Ascending aorta (tissue), 2 donors: ENCODE results near the gene AMBP. TPM values are rescaled to one million over a fixed set of nuclear protein-coding genes. Genes with fewer than 3 reads are reported as not detected.
A peak's percentile ranks its signal among the peaks of the same experiment; 100 is the strongest.

ENCODE experiments used
- DNase-seq, 2 donors: peaks; one replicate each; pipeline ENCODE4 v3.0.0-alpha.2; 2019; ENCODE audit warnings: low spot score in 2 of 2
- H3K27ac ChIP-seq, 2 donors: fragments of 200-600 bp; sonication (generic); one replicate each; pipeline ENCODE4 v1.5.1; 2016 to 2017; ENCODE audit warnings: mild to moderate bottlenecking in 1 of 2
- H3K27me3 ChIP-seq: fragments of 200-600 bp; sonication (generic); one replicate; pipeline ENCODE4 v1.5.1; 2017
- H3K36me3 ChIP-seq, 2 donors: fragments of 200-600 bp; sonication (generic); one replicate each; pipeline ENCODE4 v1.5.1; 2016
- H3K4me1 ChIP-seq, 2 donors: fragments of 200-600 bp; sonication (generic); one replicate each; pipeline ENCODE4 v1.5.1; 2016 to 2017; ENCODE audit warnings: mild to moderate bottlenecking in 1 of 2
- H3K4me3 ChIP-seq, 2 donors: fragments of 200-600 bp; sonication (generic); one replicate each; pipeline ENCODE4 v1.5.1; 2016 to 2017; ENCODE audit warnings: mild to moderate bottlenecking in 1 of 2
- H3K9me3 ChIP-seq, 2 donors: fragments of 200-600 bp; sonication (generic); one replicate each; pipeline ENCODE4 v1.5.1; 2016
- intact Hi-C: fragments of 100-400 bp; cut with DNase I; formaldehyde crosslinking; loops from one replicate; pipeline ENCODE4 v1.15.1; 2023
- total RNA-seq: library from RNA; depleted of rRNA; stranded (reverse); fragments of >200 nt; gene quantifications from one replicate; pipeline ENCODE4 v1.1.0, GENCODE V29; 2016
- TF ChIP-seq, protein P1 (sequence below), 3 experiments: fragments of 200-600 bp in 2 of 3; fragments of 450-650 bp in 1 of 3; sonication (generic) in 2 of 3; IDR thresholded peaks; one replicate each; pipeline ENCODE4 v1.5.1; 2016 to 2019; ENCODE audit warnings: antibody characterized with exemption in 3 of 3, mild to moderate bottlenecking in 1 of 3, moderate library complexity in 1 of 3

The AMBP gene
- total RNA-seq, 1 donor from 2014 or later = 6.6 TPM

DNA sequence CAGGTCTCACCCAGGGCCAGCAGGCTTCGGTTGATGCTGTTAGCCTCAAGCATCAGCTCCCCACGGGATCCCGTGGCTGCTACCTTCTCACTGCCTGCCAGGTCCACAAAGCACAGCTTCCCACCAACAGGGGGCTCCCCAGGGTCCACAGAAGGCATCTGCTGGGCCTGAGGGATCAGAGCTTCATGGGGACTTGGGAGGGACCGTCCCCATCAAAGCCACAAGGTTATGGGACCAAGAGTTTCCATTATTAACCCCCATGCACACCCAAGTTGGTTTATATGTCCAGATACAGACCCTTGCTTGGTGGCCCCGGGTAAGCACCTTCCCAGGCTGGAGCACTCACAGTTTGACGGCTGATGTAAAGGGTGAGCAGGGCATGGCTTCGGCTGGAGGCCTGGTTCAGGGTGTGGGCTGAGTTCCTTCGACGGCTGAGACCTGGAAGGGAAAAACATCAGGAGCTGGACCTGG lies 18.0 kb upstream of the AMBP start:
- Histone ChIP-seq H3K4me3 (no peak overlapping the region), H3K27me3 (peaks cover 4% of the 10 kb centered on the region), H3K9me3 (no peaks in the 10 kb centered on the region), H3K4me1 (peaks cover 3 to 7% of the 10 kb centered on the region in 2 donors), H3K27ac (no peak overlapping the region), H3K36me3 (no peaks in the 10 kb centered on the region)
- DNase-seq = no peak
- TF ChIP-seq, protein P1, sequence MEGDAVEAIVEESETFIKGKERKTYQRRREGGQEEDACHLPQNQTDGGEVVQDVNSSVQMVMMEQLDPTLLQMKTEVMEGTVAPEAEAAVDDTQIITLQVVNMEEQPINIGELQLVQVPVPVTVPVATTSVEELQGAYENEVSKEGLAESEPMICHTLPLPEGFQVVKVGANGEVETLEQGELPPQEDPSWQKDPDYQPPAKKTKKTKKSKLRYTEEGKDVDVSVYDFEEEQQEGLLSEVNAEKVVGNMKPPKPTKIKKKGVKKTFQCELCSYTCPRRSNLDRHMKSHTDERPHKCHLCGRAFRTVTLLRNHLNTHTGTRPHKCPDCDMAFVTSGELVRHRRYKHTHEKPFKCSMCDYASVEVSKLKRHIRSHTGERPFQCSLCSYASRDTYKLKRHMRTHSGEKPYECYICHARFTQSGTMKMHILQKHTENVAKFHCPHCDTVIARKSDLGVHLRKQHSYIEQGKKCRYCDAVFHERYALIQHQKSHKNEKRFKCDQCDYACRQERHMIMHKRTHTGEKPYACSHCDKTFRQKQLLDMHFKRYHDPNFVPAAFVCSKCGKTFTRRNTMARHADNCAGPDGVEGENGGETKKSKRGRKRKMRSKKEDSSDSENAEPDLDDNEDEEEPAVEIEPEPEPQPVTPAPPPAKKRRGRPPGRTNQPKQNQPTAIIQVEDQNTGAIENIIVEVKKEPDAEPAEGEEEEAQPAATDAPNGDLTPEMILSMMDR (IDR thresholded peaks at IDR 0.05) = no peak
- intact Hi-C loops = no loop called here

DNA sequence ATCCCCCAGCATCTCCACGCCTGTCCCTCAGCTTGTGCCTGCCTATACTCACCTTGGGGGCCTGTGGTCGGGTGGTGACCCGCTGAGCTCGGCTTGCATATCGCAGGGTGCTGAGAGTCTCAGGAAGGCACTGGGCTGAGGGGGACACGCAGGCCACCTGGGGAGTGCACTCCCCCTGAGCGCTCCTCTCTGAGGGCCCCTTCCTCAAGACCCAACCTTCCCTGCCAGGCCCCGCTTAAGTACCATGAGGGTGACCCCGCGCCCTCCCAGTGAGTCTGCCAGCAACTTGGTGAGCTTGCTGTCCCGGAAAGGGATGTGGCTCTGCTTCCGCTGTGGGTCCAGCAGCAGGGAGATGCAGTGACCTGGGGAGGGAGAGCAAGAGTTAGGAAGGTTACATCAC lies 16.9 kb upstream of the AMBP start:
- peaks cover 4% of the 10 kb centered on the region for H3K27me3 ChIP-seq
- no peaks in the 10 kb centered on the region for H3K36me3 ChIP-seq
- intact Hi-C loops = no loop called here
- TF ChIP-seq, protein P1 (IDR thresholded peaks at IDR 0.05) = no peak
- no peak overlapping the region for H3K27ac ChIP-seq
- H3K4me1 ChIP-seq = peaks cover 3 to 7% of the 10 kb centered on the region in 2 donors
- no peaks in the 10 kb centered on the region for H3K9me3 ChIP-seq
- no peak for DNase-seq
- no peak overlapping the region for H3K4me3 ChIP-seq

DNA sequence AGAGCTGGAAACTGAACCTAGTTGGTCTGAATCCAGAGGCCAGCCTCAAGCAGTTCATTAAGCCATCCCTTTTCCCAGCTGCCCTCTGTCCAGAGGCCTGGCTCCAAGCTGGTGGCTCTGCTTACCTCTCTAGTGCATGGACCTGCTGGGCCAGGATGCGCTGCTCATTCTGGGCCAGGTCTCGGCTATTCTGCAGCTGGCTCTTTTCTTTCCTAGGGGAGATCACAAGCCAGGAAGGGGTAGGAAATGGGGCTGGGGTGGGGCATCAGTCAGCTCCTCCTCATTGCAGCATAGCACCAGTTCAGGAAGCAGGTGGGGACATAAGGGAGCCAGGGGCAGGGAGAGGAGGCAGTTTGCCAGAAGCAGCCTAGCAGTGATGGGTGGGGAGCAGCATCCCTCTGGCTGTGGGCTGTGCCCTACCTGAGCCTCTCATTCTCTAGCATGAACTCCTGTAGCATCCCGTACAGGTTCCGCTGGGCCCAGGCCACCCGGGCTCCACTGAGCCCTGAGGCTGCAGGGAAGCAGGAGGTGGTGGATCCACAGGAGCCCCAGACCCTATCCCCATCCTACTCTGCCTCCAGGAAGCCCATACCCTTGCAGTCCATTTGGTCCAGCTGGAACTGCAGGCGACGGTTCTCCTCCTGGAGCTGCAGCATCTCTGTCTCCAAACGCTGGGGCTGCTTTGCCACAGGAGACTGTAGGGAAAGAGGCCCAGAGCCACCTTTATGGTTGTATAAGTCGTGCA lies 15.8 kb upstream of the AMBP start:
- Histone ChIP-seq H3K9me3 (no peaks in the 10 kb centered on the region), H3K27ac (no peak overlapping the region), H3K4me3 (no peak overlapping the region), H3K36me3 (no peaks in the 10 kb centered on the region), H3K4me1 (peaks cover 3 to 7% of the 10 kb centered on the region in 2 donors), H3K27me3 (peaks cover 4% of the 10 kb centered on the region)
- intact Hi-C loops = no loop called here
- peak in 1 of 2 donors; percentile 12 for DNase-seq
- TF ChIP-seq, protein P1 (IDR thresholded peaks at IDR 0.05) = no peak

DNA sequence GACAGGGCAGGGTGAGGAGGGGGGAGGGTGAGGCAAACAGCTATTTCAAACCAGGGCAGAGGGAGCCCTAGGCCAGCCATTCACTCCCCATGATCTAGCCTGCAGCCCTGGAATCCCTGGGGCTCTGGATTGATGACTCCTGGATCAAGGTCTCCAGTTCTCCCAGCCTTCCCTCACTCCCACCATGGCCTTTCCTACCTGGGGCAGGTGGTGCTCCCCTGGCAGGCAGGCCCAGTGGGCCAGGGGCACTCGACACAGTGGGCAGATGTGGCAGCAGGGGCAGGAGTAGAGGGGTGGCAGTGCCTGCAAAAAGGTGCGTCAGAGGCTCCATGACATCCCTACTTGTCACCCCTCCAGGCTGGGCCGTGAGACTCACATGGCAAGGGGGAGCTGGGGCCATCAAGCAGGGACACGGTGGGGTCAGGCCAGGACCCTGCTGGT lies 15.0 kb upstream of the AMBP start:
- no peak overlapping the region for H3K4me3 ChIP-seq
- TF ChIP-seq, protein P1 (IDR thresholded peaks at IDR 0.05) = no peak
- DNase-seq = no peak
- no peak overlapping the region for H3K27ac ChIP-seq
- H3K9me3 ChIP-seq = no peaks in the 10 kb centered on the region
- H3K36me3 ChIP-seq = no peaks in the 10 kb centered on the region
- H3K4me1 ChIP-seq = peaks cover 1 to 3% of the 10 kb centered on the region in 2 donors
- H3K27me3 ChIP-seq = no peaks in the 10 kb centered on the region
- intact Hi-C loops = no loop called here

DNA sequence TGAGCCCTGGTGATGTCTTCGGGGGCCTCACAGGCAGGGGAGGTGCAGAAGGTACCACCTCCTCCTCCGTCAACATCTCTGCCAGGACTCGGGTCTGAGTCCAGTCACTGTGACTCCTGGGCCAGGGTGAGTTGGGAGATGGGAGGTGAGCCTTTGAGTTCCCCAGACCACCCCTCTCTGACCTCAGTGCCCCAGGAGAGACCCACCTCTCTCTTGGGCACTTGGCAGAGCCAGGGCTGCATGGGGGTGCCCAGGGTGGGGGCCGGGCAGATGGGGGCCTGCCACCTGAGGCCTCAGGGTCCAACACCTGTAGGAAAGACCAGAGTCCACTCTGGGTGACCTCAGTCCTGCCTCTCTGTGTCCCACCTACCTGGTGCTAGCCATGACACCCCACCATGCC lies 14.2 kb upstream of the AMBP start:
- no peaks in the 10 kb centered on the region for H3K36me3 ChIP-seq
- no peaks in the 10 kb centered on the region for H3K4me1 ChIP-seq
- intact Hi-C loops = no loop called here
- H3K4me3 ChIP-seq = no peak overlapping the region
- DNase-seq = peak in 1 of 2 donors; percentile 49
- no peaks in the 10 kb centered on the region for H3K9me3 ChIP-seq
- TF ChIP-seq, protein P1 (IDR thresholded peaks at IDR 0.05) = no peak
- no peak overlapping the region for H3K27ac ChIP-seq
- H3K27me3 ChIP-seq = no peaks in the 10 kb centered on the region
